Measurements from ENCODE around the gene HSPG2.
A peak's percentile ranks its signal among the peaks of the same experiment; 100 is the strongest.

HSPG2 gene

GRCh38 chr1:21913763-21914162, 23.3 kb downstream of the HSPG2 start:
- Histone ChIP-seq H3K79me1 (ENCODE audit: low read length) (peaks cover 42% of the 10 kb centered on the region), H3K27ac (ENCODE audit: low read depth, low read length) (peak overlapping the region; percentile 88), H3K14ac (ENCODE audit: low read length) (peak overlapping the region; percentile 21), H3K36me3 (ENCODE audit: control insufficient read depth in 1 of 2, insufficient read depth in 2 of 2, low read length in 2 of 2) (peaks cover 10 to 18% of the 10 kb centered on the region in 2 experiments), H3K4me3 (ENCODE audit: low read depth, low read length) (no peak overlapping the region), H3K4me2 (ENCODE audit: low read length) (peak overlapping the region; percentile 8), H3K4me1 (ENCODE audit: control insufficient read depth in 1 of 2, insufficient read depth in 2 of 2, low read length in 2 of 2) (peaks cover 53 to 59% of the 10 kb centered on the region in 2 experiments), H3K18ac (ENCODE audit: low read length) (peak overlapping the region; percentile 38), H3K9ac (ENCODE audit: low read length) (no peak overlapping the region), H4K8ac (ENCODE audit: low read depth, low read length) (peak overlapping the region; percentile 38), H4K91ac (ENCODE audit: low read depth, low read length) (peak overlapping the region; percentile 22), H3K9me3 (ENCODE audit: insufficient read depth, low read depth, low read length) (no peaks in the 10 kb centered on the region), H2BK120ac (ENCODE audit: insufficient read depth, low read length, poor library complexity) (peak overlapping the region; percentile 30), H3K79me2 (ENCODE audit: control insufficient read depth, insufficient read depth, low read length, poor library complexity) (peaks cover 10% of the 10 kb centered on the region), H3K4ac (ENCODE audit: low read depth, low read length) (no peak overlapping the region), H4K12ac (ENCODE audit: low read depth, low read length) (no peak overlapping the region), H2BK12ac (ENCODE audit: low read length) (peak overlapping the region; percentile 83), H2BK5ac (ENCODE audit: low read depth, low read length, poor library complexity) (peak overlapping the region; percentile 28), H3K23ac (ENCODE audit: low read length) (no peak overlapping the region), H2AFZ (ENCODE audit: insufficient read depth, low read length, poor library complexity) (no peak overlapping the region), H2AK5ac (ENCODE audit: low read length) (peak overlapping the region; percentile 60), H3K27me3 (ENCODE audit: insufficient read depth, low read length) (no peaks in the 10 kb centered on the region)
- WGBS (ENCODE audit: extremely low coverage, insufficient coverage, insufficient read length): no CpG with 5 or more reads among the region's 5 CpGs
- no peak for DNase-seq

GRCh38 chr1:21913258-21913657, 23.9 kb downstream of the HSPG2 start:
- Histone ChIP-seq H4K8ac (ENCODE audit: low read depth, low read length) (peak overlapping the region; percentile 38), H3K9me3 (ENCODE audit: insufficient read depth, low read depth, low read length) (no peaks in the 10 kb centered on the region), H3K23ac (ENCODE audit: low read length) (no peak overlapping the region), H2AK5ac (ENCODE audit: low read length) (peak overlapping the region; percentile 3), H2BK12ac (ENCODE audit: low read length) (peak overlapping the region; percentile 83), H2AFZ (ENCODE audit: insufficient read depth, low read length, poor library complexity) (peak overlapping the region; percentile 30), H3K18ac (ENCODE audit: low read length) (peak overlapping the region; percentile 55), H3K36me3 (ENCODE audit: control insufficient read depth in 1 of 2, insufficient read depth in 2 of 2, low read length in 2 of 2) (peaks cover 10 to 16% of the 10 kb centered on the region in 2 experiments), H4K12ac (ENCODE audit: low read depth, low read length) (peak overlapping the region; percentile 27), H3K4me2 (ENCODE audit: low read length) (peak overlapping the region; percentile 8), H3K79me1 (ENCODE audit: low read length) (peaks cover 41% of the 10 kb centered on the region), H3K9ac (ENCODE audit: low read length) (no peak overlapping the region), H2BK5ac (ENCODE audit: low read depth, low read length, poor library complexity) (peak overlapping the region; percentile 73), H3K14ac (ENCODE audit: low read length) (peak overlapping the region; percentile 63), H3K4ac (ENCODE audit: low read depth, low read length) (no peak overlapping the region), H3K4me1 (ENCODE audit: control insufficient read depth in 1 of 2, insufficient read depth in 2 of 2, low read length in 2 of 2) (peaks cover 51 to 58% of the 10 kb centered on the region in 2 experiments), H4K91ac (ENCODE audit: low read depth, low read length) (peak overlapping the region; percentile 22), H3K4me3 (ENCODE audit: low read depth, low read length) (no peak overlapping the region), H3K79me2 (ENCODE audit: control insufficient read depth, insufficient read depth, low read length, poor library complexity) (peaks cover 10% of the 10 kb centered on the region), H3K27me3 (ENCODE audit: insufficient read depth, low read length) (no peaks in the 10 kb centered on the region), H3K27ac (ENCODE audit: low read depth, low read length) (peak overlapping the region; percentile 88), H2BK120ac (ENCODE audit: insufficient read depth, low read length, poor library complexity) (peak overlapping the region; percentile 92)
- no CpG with 5 or more reads among the region's 8 CpGs for WGBS (ENCODE audit: extremely low coverage, insufficient coverage, insufficient read length)
- no peak for DNase-seq

GRCh38 chr1:21912038-21912758, 24.9 kb downstream of the HSPG2 start:
- no peak overlapping the region for H3K23ac ChIP-seq (ENCODE audit: low read length)

GRCh38 chr1:21911205-21912001, 25.7 kb downstream of the HSPG2 start:
- Histone ChIP-seq H3K4me2 (ENCODE audit: low read length) (peak overlapping the region; percentile 5), H3K9me3 (ENCODE audit: insufficient read depth, low read depth, low read length) (no peaks in the 10 kb centered on the region), H4K12ac (ENCODE audit: low read depth, low read length) (no peak overlapping the region), H2AFZ (ENCODE audit: insufficient read depth, low read length, poor library complexity) (no peak overlapping the region), H3K27me3 (ENCODE audit: insufficient read depth, low read length) (no peaks in the 10 kb centered on the region), H3K4ac (ENCODE audit: low read depth, low read length) (peak overlapping the region; percentile 31), H3K27ac (ENCODE audit: low read depth, low read length) (peak overlapping the region; percentile 93), H3K4me1 (ENCODE audit: control insufficient read depth in 1 of 2, insufficient read depth in 2 of 2, low read length in 2 of 2) (peaks cover 63 to 69% of the 10 kb centered on the region in 2 experiments), H3K4me3 (ENCODE audit: low read depth, low read length) (no peak overlapping the region), H2AK5ac (ENCODE audit: low read length) (peak overlapping the region; percentile 93), H2BK120ac (ENCODE audit: insufficient read depth, low read length, poor library complexity) (peak overlapping the region; percentile 81), H2BK12ac (ENCODE audit: low read length) (peak overlapping the region; percentile 70), H4K8ac (ENCODE audit: low read depth, low read length) (peak overlapping the region; percentile 67), H3K79me1 (ENCODE audit: low read length) (peaks cover 50% of the 10 kb centered on the region), H3K36me3 (ENCODE audit: control insufficient read depth in 1 of 2, insufficient read depth in 2 of 2, low read length in 2 of 2) (peaks cover 5 to 13% of the 10 kb centered on the region in 2 experiments), H3K23ac (ENCODE audit: low read length) (no peak overlapping the region), H3K9ac (ENCODE audit: low read length) (no peak overlapping the region), H3K14ac (ENCODE audit: low read length) (peak overlapping the region; percentile 74), H3K79me2 (ENCODE audit: control insufficient read depth, insufficient read depth, low read length, poor library complexity) (peaks cover 12% of the 10 kb centered on the region), H2BK5ac (ENCODE audit: low read depth, low read length, poor library complexity) (peak overlapping the region; percentile 91), H3K18ac (ENCODE audit: low read length) (peak overlapping the region; percentile 87), H4K91ac (ENCODE audit: low read depth, low read length) (peak overlapping the region; percentile 95)
- WGBS (ENCODE audit: extremely low coverage, insufficient coverage, insufficient read length): no CpG with 5 or more reads among the region's 10 CpGs
- DNase-seq: no peak

More at GRCh38 chr1:21912038-21912758, 24.9 kb downstream of the HSPG2 start:
- peak overlapping the region; percentile 4 for H2AK5ac ChIP-seq (ENCODE audit: low read length)
- no CpG with 5 or more reads among the region's 9 CpGs for WGBS (ENCODE audit: extremely low coverage, insufficient coverage, insufficient read length)
- peaks cover 55 to 61% of the 10 kb centered on the region in 2 experiments for H3K4me1 ChIP-seq (ENCODE audit: control insufficient read depth in 1 of 2, insufficient read depth in 2 of 2, low read length in 2 of 2)
- no peak overlapping the region for H3K4me3 ChIP-seq (ENCODE audit: low read depth, low read length)
- no peak overlapping the region for H3K4ac ChIP-seq (ENCODE audit: low read depth, low read length)
- peak overlapping the region; percentile 22 for H4K91ac ChIP-seq (ENCODE audit: low read depth, low read length)
- H2AFZ ChIP-seq (ENCODE audit: insufficient read depth, low read length, poor library complexity): no peak overlapping the region
- no peak overlapping the region for H3K18ac ChIP-seq (ENCODE audit: low read length)
- peak overlapping the region; percentile 33 for H4K8ac ChIP-seq (ENCODE audit: low read depth, low read length)
- H3K79me2 ChIP-seq (ENCODE audit: control insufficient read depth, insufficient read depth, low read length, poor library complexity): peaks cover 11% of the 10 kb centered on the region
- peak overlapping the region; percentile 88 for H3K27ac ChIP-seq (ENCODE audit: low read depth, low read length)
- H4K12ac ChIP-seq (ENCODE audit: low read depth, low read length): no peak overlapping the region
- peak overlapping the region; percentile 73 for H2BK5ac ChIP-seq (ENCODE audit: low read depth, low read length, poor library complexity)
- peak overlapping the region; percentile 47 for H2BK120ac ChIP-seq (ENCODE audit: insufficient read depth, low read length, poor library complexity)
- no peak overlapping the region for H3K9ac ChIP-seq (ENCODE audit: low read length)
- H3K4me2 ChIP-seq (ENCODE audit: low read length): no peak overlapping the region
- DNase-seq: no peak
- peak overlapping the region; percentile 76 for H2BK12ac ChIP-seq (ENCODE audit: low read length)
- H3K9me3 ChIP-seq (ENCODE audit: insufficient read depth, low read depth, low read length): no peaks in the 10 kb centered on the region
- no peaks in the 10 kb centered on the region for H3K27me3 ChIP-seq (ENCODE audit: insufficient read depth, low read length)
- peaks cover 10 to 16% of the 10 kb centered on the region in 2 experiments for H3K36me3 ChIP-seq (ENCODE audit: control insufficient read depth in 1 of 2, insufficient read depth in 2 of 2, low read length in 2 of 2)
- peaks cover 44% of the 10 kb centered on the region for H3K79me1 ChIP-seq (ENCODE audit: low read length)
- H3K14ac ChIP-seq (ENCODE audit: low read length): peak overlapping the region; percentile 3

Data from trophoblast cell (in vitro differentiated cells and primary cell).